ENCODE measurements around the gene COL3A1. TPM values are rescaled to one million over a fixed set of nuclear protein-coding genes. Genes with fewer than 3 reads are reported as not detected.

The COL3A1 gene
- total and polyA plus RNA-seq, 2 of the 8 experiments (the other 6 are each of a cell fraction or from before 2014, with no cell fraction given): 0.07 to 0.11 TPM

DNA sequence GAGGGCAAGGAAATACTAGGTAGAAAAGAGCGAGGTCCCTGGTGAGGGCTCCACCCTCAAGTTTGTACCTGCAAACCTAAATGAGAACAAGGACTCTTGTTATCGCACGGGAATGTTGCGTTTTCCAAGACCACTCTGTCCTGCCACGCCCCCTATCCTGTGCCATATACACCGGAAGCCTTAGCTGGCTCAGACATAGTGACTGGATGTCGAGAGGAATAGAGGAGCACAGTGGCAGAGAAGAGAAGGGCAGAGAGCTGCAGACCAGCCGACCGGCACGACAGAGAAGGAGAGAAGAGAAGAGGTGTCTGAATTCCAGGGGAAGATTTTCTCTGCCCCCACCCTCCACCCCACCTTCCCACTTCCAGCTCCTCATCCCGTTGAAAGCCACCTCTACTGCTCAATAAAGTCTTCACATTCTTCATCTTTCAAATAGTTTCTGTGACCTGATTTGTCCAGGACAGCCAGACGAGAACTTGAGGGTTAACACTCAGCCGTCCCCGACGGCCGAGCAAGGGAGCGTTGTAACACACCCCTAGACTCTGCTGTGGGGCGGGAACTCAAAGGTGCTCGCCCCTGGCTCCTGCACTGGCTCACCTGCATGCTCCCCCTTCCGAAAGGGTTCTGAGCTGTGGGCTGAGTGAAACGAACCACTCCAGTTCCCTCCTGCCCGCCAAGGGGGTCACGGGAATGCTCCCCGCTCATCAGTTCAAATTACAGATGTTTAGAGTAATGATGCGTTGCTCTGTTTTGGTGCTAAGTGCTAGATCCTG lies 24.9 kb upstream of the COL3A1 start:
- Histone ChIP-seq H3K23ac (ENCODE audit: insufficient read length) (no peak overlapping the region), H3K4me2 (ENCODE audit: insufficient read depth in 1 of 2, low read depth in 2 of 2, low read length in 2 of 2) (no peak overlapping the region), H2AFZ (ENCODE audit: low read length) (no peak overlapping the region), H3K4me1 (replicated peaks in 1 of 4; ENCODE audit: control insufficient read depth in 3 of 4, insufficient read depth in 4 of 4, low read length in 3 of 4) (no peaks in the 10 kb centered on the region), H3K27me3 (replicated peaks in 1 of 4; ENCODE audit: control insufficient read depth in 3 of 4, extremely low read depth in 1 of 4, insufficient read depth in 3 of 4, low read length in 3 of 4) (no peaks in the 10 kb centered on the region), H3K27ac (ENCODE audit: low read depth, low read length) (no peak overlapping the region), H3K23me2 (ENCODE audit: low read depth, low read length) (no peaks in the 10 kb centered on the region), H3K4ac (replicated peaks; ENCODE audit: insufficient read length, low read depth, low read length) (no peak overlapping the region), H2BK120ac (replicated peaks; ENCODE audit: low read depth, low read length) (no peak overlapping the region), H4K91ac (replicated peaks; ENCODE audit: insufficient read length, low read length) (no peak overlapping the region), H3K18ac (ENCODE audit: extremely low read depth, low read length) (no peak overlapping the region), H3K56ac (replicated peaks; ENCODE audit: insufficient read length, low read depth, low read length) (no peak overlapping the region), H2BK20ac (ENCODE audit: low read length) (no peak overlapping the region), H3K79me1 (ENCODE audit: low read depth, low read length) (no peaks in the 10 kb centered on the region), H3K9ac (replicated peaks in 1 of 4; ENCODE audit: extremely low read depth in 1 of 4, low read depth in 3 of 4, low read length in 3 of 4) (no peak overlapping the region), H3K4me3 (ENCODE audit: extremely low read depth in 1 of 4, insufficient read depth in 2 of 4, low read depth in 3 of 4, low read length in 4 of 4) (no peak overlapping the region), H3K14ac (ENCODE audit: insufficient read length) (no peak overlapping the region), H2AK5ac (ENCODE audit: low read depth, low read length) (no peak overlapping the region), H2BK15ac (ENCODE audit: low read length) (no peak overlapping the region), H2BK5ac (ENCODE audit: low read depth, low read length) (no peak overlapping the region), H4K20me1 (replicated peaks in 1 of 2; ENCODE audit: control insufficient read depth in 1 of 2, insufficient read depth in 2 of 2, low read length in 2 of 2) (no peaks in the 10 kb centered on the region), H4K8ac (ENCODE audit: extremely low read depth, insufficient read depth, low read length) (no peak overlapping the region), H3K79me2 (ENCODE audit: control insufficient read depth in 1 of 2, insufficient read depth in 2 of 2, low read length in 2 of 2) (no peaks in the 10 kb centered on the region), H3K9me3 (ENCODE audit: insufficient read depth in 2 of 2, low read depth in 1 of 2, low read length in 1 of 2) (peaks cover 0 to 8% of the 10 kb centered on the region in 2 experiments; a peak in 2 of 4 replicates), H2BK12ac (ENCODE audit: low read depth, low read length) (no peak overlapping the region), H3K36me3 (ENCODE audit: control insufficient read depth in 2 of 4, insufficient read depth in 4 of 4, low read length in 3 of 4) (peaks cover 0 to 5% (median 0%) of the 10 kb centered on the region in 4 experiments; a peak in 2 of 8 replicates), H4K5ac (ENCODE audit: insufficient read length, low read depth, low read length) (no peak overlapping the region)
- 92% methylated on average over 25 of the region's 25 CpGs; no CpG with 5 or more reads in 1 of the 2 experiments for whole genome bisulfite sequencing, 2 experiments (ENCODE audit: extremely low coverage in 1 of 2, insufficient coverage in 1 of 2, insufficient read length in 1 of 2, insufficient replicate concordance in 2 of 2, low coverage in 1 of 2, low lambda C conversion rate in 2 of 2, missing lambda C conversion rate in 1 of 2)
- CTCF ChIA-PET (ENCODE audit: partially characterized antibody): interaction anchor here (0.5 to 1.0 kb wide), 3 partner anchors 35 to 1368 kb away, joined by 3 to 4 read pairs (median 4); no protein-coding TSS in a partner anchor
- TF ChIP-seq TAF1 (IDR thresholded peaks at IDR 0.05; ENCODE audit: low read depth, low read length) (no peak), CTBP2 (IDR thresholded peaks at IDR 0.05; ENCODE audit: borderline replicate concordance, insufficient read depth, insufficient read length, low read length) (no peak), EZH2 (IDR thresholded peaks at IDR 0.05; ENCODE audit: low read depth, low read length, severe bottlenecking) (no peak), YY1 (IDR thresholded peaks at IDR 0.05; ENCODE audit: low read depth, low read length) (no peak)
- FAIRE-seq: no peak
- POLR2A ChIA-PET (ENCODE audit: partially characterized antibody): no interaction called here
- DNase-seq (ENCODE audit: low read depth in 1 of 2, low spot score in 2 of 2): no peak

All from H1 (cell line).